Progenitor cell of endocrine pancreas (in vitro differentiated cells): Measurements from ENCODE around the gene AGPAT4. TPM values are rescaled to one million over a fixed set of nuclear protein-coding genes. Genes with fewer than 3 reads are reported as not detected.
"Not testable (repeated sequence)": the region's sequence is repeated elsewhere in the genome, so short reads cannot be mapped to it uniquely, and the experiment has no call there.

Experiments used
- DNase-seq: peaks from one replicate; pipeline ENCODE4 v3.0.0; 2021; ENCODE audit warnings: low spot score; ENCODE audit not compliant: unreplicated experiment
- H3K27ac Mint-ChIP-seq: 2 replicates; pipeline ENCODE4 v1.8.0; 2021; ENCODE audit warnings: mild to moderate bottlenecking, moderate library complexity, mixed read lengths
- H3K27me3 Mint-ChIP-seq: 2 replicates; pipeline ENCODE4 v1.8.0; 2021; ENCODE audit warnings: mixed read lengths
- H3K36me3 Mint-ChIP-seq: 2 replicates; pipeline ENCODE4 v1.8.0; 2022; ENCODE audit warnings: mixed read lengths; ENCODE audit not compliant: insufficient read depth
- H3K4me1 Mint-ChIP-seq: 2 replicates; pipeline ENCODE4 v1.8.0; 2021; ENCODE audit warnings: low read depth, mixed read lengths
- H3K4me3 Mint-ChIP-seq: 2 replicates; pipeline ENCODE4 v1.8.0; 2021; ENCODE audit warnings: low read depth, mild to moderate bottlenecking, moderate library complexity, mixed read lengths
- H3K9me3 Mint-ChIP-seq: 2 replicates; pipeline ENCODE4 v1.8.0; 2021; ENCODE audit warnings: low read depth, mixed read lengths
- total RNA-seq: library from RNA; stranded (reverse); gene quantifications from 2 replicates; pipeline ENCODE4 v1.2.1, GENCODE V29; 2021
- TF ChIP-seq, protein P1 (sequence below): fragments of 200-600 bp; sonication (generic); IDR thresholded peaks from one replicate; pipeline ENCODE4 v1.5.0; 2021; ENCODE audit warnings: antibody characterized with exemption, mild to moderate bottlenecking; ENCODE audit not compliant: unreplicated experiment

Gene AGPAT4
- total RNA-seq, 1 donor from 2014 or later = 43.7 TPM

DNA sequence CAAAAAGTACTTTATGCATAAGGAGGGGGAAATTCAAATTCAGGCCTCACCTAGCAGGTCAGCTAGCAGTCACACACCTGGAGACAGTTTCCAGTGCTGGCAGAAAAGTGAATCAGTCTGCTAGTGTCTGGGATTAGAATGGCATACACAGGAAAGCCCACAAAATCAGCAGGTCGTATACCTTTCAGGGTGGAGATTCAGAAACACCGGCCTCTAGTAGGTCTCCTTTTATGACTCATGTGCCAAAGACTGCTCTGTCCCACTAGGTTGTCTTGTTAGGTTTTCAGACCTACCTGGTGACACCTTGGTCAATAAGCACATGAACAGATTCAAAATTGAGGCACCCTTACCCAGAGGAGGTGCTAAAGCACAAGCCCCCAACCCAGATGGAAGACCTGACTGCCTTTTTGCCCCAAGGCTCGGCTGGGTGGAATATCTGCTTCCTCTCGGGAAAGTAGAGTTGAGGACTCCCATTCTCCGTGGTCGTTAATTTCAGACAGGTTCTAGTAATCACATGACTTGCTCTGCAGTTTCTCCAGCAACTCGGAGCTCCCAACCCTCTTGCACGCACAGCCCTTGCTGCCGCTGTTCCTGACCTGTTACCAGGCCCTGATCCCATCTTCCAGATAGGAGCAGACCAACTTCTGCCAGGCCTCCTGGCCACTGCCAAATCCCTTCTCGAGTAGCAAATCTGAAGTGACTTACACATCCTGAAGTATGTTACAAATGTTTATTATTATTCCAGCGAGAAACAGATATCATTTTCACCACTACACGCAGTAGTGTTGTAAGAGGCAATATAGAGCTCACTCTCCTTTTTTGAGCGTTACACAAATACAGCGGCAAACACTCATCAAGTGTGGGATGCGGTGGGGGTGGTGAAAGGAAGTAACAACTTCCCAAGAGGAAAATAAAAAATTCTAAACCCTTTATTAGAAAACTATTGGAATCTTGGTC lies 46.6 kb downstream of the AGPAT4 start:
- H3K4me1 Mint-ChIP-seq = peaks cover 34% of the 10 kb centered on the region
- peaks cover 7% of the 10 kb centered on the region for H3K9me3 Mint-ChIP-seq
- H3K27me3 Mint-ChIP-seq = no peaks in the 10 kb centered on the region
- H3K36me3 Mint-ChIP-seq = peaks cover 33% of the 10 kb centered on the region
- TF ChIP-seq, protein P1, sequence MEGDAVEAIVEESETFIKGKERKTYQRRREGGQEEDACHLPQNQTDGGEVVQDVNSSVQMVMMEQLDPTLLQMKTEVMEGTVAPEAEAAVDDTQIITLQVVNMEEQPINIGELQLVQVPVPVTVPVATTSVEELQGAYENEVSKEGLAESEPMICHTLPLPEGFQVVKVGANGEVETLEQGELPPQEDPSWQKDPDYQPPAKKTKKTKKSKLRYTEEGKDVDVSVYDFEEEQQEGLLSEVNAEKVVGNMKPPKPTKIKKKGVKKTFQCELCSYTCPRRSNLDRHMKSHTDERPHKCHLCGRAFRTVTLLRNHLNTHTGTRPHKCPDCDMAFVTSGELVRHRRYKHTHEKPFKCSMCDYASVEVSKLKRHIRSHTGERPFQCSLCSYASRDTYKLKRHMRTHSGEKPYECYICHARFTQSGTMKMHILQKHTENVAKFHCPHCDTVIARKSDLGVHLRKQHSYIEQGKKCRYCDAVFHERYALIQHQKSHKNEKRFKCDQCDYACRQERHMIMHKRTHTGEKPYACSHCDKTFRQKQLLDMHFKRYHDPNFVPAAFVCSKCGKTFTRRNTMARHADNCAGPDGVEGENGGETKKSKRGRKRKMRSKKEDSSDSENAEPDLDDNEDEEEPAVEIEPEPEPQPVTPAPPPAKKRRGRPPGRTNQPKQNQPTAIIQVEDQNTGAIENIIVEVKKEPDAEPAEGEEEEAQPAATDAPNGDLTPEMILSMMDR = no peak
- H3K27ac Mint-ChIP-seq = no peak overlapping the region
- H3K4me3 Mint-ChIP-seq = no peak overlapping the region
- no peak for DNase-seq

DNA sequence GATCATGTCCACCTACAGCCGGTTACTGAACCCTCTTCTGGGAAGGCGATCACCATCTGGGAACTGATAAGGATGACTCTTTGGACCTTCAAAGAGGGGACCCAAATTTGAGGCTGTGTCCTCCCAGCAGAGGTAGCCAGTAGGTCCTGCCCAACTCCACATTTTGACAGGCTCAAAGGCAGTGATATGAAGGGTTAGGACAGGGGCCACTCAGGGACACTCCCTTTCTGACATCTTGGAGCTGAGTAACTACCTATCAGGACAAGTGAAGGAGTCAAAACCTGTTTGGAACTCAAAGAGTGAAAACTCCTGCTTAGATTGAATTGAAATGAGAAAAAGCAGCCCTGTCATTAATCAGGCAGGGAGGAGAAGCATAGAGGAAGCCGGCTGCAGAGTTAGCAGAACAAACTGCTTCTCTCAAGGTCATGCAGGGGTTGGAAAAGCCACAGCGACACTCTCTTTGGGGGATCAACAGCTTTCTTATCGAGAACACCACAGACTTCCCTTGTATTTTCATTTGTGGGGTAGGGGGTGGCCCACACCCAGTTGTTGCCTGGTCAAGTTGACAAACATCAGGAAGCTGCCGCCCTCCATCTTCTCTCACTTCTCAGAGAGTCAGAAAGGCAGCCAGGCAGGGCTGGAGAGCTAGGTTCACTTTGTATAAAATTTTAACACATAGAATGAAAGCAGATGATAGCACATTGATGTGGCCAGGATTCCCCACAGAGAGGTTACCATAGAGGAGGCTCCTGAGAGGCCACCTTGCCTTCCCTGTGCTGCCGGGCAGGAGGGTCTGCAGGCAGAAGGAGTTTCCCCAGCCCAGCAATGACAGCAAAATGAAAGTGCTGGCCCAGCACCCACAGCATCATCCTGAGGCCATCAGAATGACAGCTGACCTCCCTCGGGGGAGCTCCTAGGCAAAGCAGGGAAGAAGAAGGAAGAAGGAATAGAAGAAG lies 47.6 kb downstream of the AGPAT4 start:
- no peak overlapping the region for H3K4me3 Mint-ChIP-seq
- H3K27ac Mint-ChIP-seq = peak overlapping the region; percentile 49
- no peak for DNase-seq
- H3K27me3 Mint-ChIP-seq = no peaks in the 10 kb centered on the region
- H3K36me3 Mint-ChIP-seq = peaks cover 30% of the 10 kb centered on the region
- TF ChIP-seq, protein P1 = no peak
- peaks cover 7% of the 10 kb centered on the region for H3K9me3 Mint-ChIP-seq
- peaks cover 32% of the 10 kb centered on the region for H3K4me1 Mint-ChIP-seq

DNA sequence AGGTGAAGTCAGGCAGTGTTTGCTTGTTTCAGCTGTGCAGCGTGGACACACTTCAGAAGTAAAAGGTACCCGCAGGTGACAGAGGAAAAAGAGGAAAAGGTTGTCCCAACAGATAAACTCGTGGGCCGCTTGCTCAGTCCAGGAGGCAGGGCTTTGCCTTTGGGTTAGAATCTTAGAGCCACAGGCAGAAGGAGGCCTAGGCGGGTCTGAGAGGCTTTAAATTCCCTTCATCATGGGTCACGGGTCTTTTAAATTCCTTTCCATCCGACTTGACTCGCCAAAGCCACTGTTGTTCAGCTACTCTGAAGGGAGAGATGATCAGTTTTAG lies 48.2 kb downstream of the AGPAT4 start:
- Mint-ChIP-seq H3K27me3 (no peaks in the 10 kb centered on the region), H3K9me3 (peaks cover 7% of the 10 kb centered on the region), H3K4me1 (peaks cover 32% of the 10 kb centered on the region), H3K27ac (no peak overlapping the region), H3K36me3 (peaks cover 28% of the 10 kb centered on the region), H3K4me3 (no peak overlapping the region)
- no peak for DNase-seq
- TF ChIP-seq, protein P1 = no peak

DNA sequence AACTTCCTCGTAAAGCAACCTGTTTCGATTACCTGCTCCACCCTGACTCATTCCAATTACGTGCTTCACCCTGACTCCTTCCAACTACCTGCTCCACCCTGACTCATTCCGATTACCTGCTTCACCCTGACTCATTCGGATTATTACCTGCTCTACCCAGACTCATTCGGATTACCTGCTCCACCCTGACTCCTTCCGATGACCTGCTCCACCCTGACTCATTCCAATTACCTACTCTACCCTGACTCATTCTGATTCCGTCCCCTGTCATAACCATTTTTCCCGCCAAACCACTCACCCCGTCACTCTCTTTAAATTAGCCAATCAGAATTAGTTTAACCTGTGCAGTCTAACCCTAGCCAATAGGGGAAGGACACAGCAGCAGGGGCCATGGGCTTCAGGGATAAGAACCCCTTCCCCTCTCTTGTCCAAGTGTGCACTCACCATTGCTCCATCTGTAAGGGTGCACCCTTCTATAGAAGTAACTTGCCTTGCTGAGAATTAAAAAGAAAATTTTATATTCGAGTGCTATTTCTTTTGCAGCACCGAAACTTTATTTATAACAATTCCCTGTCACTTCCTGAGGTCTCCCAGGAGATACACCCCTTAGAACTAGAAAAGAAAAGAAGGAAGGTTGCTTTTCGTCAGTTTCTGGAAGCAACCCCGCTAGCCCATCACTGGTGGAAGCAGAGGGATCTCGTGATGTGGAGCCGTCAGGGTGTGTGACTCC lies 48.7 kb downstream of the AGPAT4 start:
- peaks cover 28% of the 10 kb centered on the region for H3K36me3 Mint-ChIP-seq
- peaks cover 29% of the 10 kb centered on the region for H3K4me1 Mint-ChIP-seq
- not testable (repeated sequence) for H3K27me3 Mint-ChIP-seq, H3K4me3 Mint-ChIP-seq, DNase-seq, H3K9me3 Mint-ChIP-seq, H3K27ac Mint-ChIP-seq

DNA sequence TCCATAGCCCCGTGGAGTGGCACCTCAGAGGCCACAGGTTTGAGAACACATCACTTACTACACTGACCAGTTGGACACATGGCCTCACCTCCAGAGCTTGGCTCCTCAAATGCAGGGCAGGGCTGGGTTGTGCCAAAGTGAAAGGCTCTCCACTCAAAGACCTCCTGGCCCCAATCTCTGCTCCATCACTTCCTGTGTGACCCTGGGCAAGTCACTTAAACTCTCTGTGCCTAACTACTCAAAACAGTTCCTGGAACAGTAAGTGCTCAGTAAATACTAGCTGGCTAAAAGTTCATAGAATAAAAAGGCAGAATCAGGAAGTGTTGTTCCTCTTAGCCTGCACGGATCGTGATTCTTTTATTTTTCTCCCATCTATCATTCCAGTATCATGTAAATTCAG lies 50.2 kb downstream of the AGPAT4 start:
- Mint-ChIP-seq H3K9me3 (peaks cover 7% of the 10 kb centered on the region), H3K27me3 (no peaks in the 10 kb centered on the region), H3K36me3 (peaks cover 30% of the 10 kb centered on the region), H3K27ac (no peak overlapping the region), H3K4me3 (no peak overlapping the region), H3K4me1 (peaks cover 16% of the 10 kb centered on the region)
- no peak for DNase-seq
- TF ChIP-seq, protein P1 = no peak
